CD4-positive, alpha-beta T cell (primary cell): ENCODE results near the gene DUSP2. TPM values are rescaled to one million over a fixed set of nuclear protein-coding genes. Genes with fewer than 3 reads are reported as not detected.

Experiments
- ATAC-seq: fragments of 200-7000 bp; cut with Tn5 transposase; one replicate; pipeline ENCODE4 v1.10.0; 2022; ENCODE audit warnings: mild to moderate bottlenecking; ENCODE audit not compliant: poor library complexity
- CTCF ChIA-PET: fragments of 350-600 bp; sonication (Branson Sonifier 250); formaldehyde crosslinking; loops from one replicate; lab custom pipeline; 2021; ENCODE audit warnings: antibody characterized with exemption, inconsistent platforms; lab: Charles Lee
- POLR2A ChIA-PET: fragments of 350-600 bp; sonication (Branson Sonifier 250); formaldehyde crosslinking; loops from one replicate; lab custom pipeline; 2021; ENCODE audit warnings: antibody characterized with exemption, inconsistent platforms; lab: Charles Lee
- DNase-seq, 14 experiments: peaks; one replicate each; pipeline ENCODE4 v3.0.0-alpha.2; 2013 to 2020; ENCODE audit warnings: mixed read lengths in 2 of 14
- H3K27ac ChIP-seq, 2 donors: one replicate each; pipeline versions ENCODE4 v1.5.1 to v1.7.0; 2013; ENCODE audit warnings: low read length in 2 of 2, low read depth in 1 of 2, mild to moderate bottlenecking in 1 of 2
- H3K27me3 ChIP-seq, 2 experiments: 1 replicate in 1 of 2; 2 replicates in 1 of 2; pipeline versions ENCODE4 v1.6.1 to v1.7.0; 2013; ENCODE audit warnings: low read length in 2 of 2, control low read depth in 1 of 2, mild to moderate bottlenecking in 1 of 2, moderate library complexity in 1 of 2; ENCODE audit not compliant: insufficient read depth in 2 of 2, control insufficient read depth in 1 of 2
- H3K36me3 ChIP-seq: one replicate; pipeline ENCODE4 v1.6.1; 2013; ENCODE audit warnings: low read length, control low read depth; ENCODE audit not compliant: insufficient read depth
- H3K4me1 ChIP-seq: one replicate; pipeline ENCODE4 v1.6.1; 2013; ENCODE audit warnings: low read length, control low read depth; ENCODE audit not compliant: insufficient read depth
- H3K4me3 ChIP-seq: one replicate; pipeline ENCODE4 v1.5.1; 2013; ENCODE audit warnings: mild to moderate bottlenecking, low read length, moderate library complexity
- H3K9me3 ChIP-seq, 2 experiments: 1 replicate in 1 of 2; 2 replicates in 1 of 2; pipeline versions ENCODE4 v1.6.1 to v1.7.0; 2013; ENCODE audit warnings: low read length in 2 of 2, mild to moderate bottlenecking in 2 of 2, control low read depth in 1 of 2, moderate library complexity in 1 of 2; ENCODE audit not compliant: control insufficient read depth in 1 of 2, insufficient read depth in 1 of 2
- H3K27ac Mint-ChIP-seq: one replicate; pipeline ENCODE4 v1.8.0; 2020; ENCODE audit warnings: mixed read lengths
- H3K27me3 Mint-ChIP-seq: one replicate; pipeline ENCODE4 v1.8.0; 2021; ENCODE audit warnings: mixed read lengths
- H3K36me3 Mint-ChIP-seq: one replicate; pipeline ENCODE4 v1.8.0; 2021; ENCODE audit warnings: low read depth, mixed read lengths
- H3K4me1 Mint-ChIP-seq: one replicate; pipeline ENCODE4 v1.8.0; 2021; ENCODE audit warnings: low read depth, mixed read lengths
- H3K4me3 Mint-ChIP-seq: one replicate; pipeline ENCODE4 v1.8.0; 2020; ENCODE audit warnings: mild to moderate bottlenecking, mixed read lengths
- H3K9me3 Mint-ChIP-seq: one replicate; pipeline ENCODE4 v1.8.0; 2020; ENCODE audit warnings: mixed read lengths
- intact Hi-C, 2 experiments: fragments of 100-400 bp; cut with DNase I in 1 of 2; cut with micrococcal nuclease in 1 of 2; formaldehyde crosslinking; loops; one replicate each; pipeline versions ENCODE4 v1.15.1 to v1.9.0; 2023 to 2025; cut with DNase I, micrococcal nuclease
- total RNA-seq, 174 experiments: library from RNA in 2 of 174; stranded (reverse) in 2 of 174; gene quantifications; one replicate each; pipeline ENCODE4 v1.2.3 and lab custom pipeline; 2021 to 2026
- TF ChIP-seq, protein P1 (sequence below): fragments of 200-600 bp; IDR thresholded peaks from one replicate; pipeline ENCODE4 v1.8.0; 2022; ENCODE audit warnings: antibody characterized with exemption, mild to moderate bottlenecking

DUSP2 gene
- total RNA-seq, 2 experiments from 2014 or later: 728 to 730 TPM

- ChIA-PET CTCF (interaction anchor here (15.2 kb wide), 1 partner anchor 40 kb away, joined by 229 read pairs; no protein-coding TSS in a partner anchor), POLR2A (no interaction called here)
- intact Hi-C loops: no loop called here
- H3K36me3 ChIP-seq: peaks cover 6% of the 10 kb centered on the region
- Mint-ChIP-seq H3K4me1 (peaks cover 11% of the 10 kb centered on the region), H3K9me3 (no peaks in the 10 kb centered on the region), H3K27ac (no peak overlapping the region), H3K4me3 (no peak overlapping the region), H3K36me3 (peaks cover 12% of the 10 kb centered on the region), H3K27me3 (no peaks in the 10 kb centered on the region)
- no peak overlapping the region for H3K27ac ChIP-seq
- H3K4me1 ChIP-seq: peaks cover 16% of the 10 kb centered on the region
- no peaks in the 10 kb centered on the region for H3K9me3 ChIP-seq
- ATAC-seq (no peak), DNase-seq (no peak)
- H3K4me3 ChIP-seq: no peak overlapping the region
- no peaks in the 10 kb centered on the region for H3K27me3 ChIP-seq
- TF ChIP-seq, protein P1, sequence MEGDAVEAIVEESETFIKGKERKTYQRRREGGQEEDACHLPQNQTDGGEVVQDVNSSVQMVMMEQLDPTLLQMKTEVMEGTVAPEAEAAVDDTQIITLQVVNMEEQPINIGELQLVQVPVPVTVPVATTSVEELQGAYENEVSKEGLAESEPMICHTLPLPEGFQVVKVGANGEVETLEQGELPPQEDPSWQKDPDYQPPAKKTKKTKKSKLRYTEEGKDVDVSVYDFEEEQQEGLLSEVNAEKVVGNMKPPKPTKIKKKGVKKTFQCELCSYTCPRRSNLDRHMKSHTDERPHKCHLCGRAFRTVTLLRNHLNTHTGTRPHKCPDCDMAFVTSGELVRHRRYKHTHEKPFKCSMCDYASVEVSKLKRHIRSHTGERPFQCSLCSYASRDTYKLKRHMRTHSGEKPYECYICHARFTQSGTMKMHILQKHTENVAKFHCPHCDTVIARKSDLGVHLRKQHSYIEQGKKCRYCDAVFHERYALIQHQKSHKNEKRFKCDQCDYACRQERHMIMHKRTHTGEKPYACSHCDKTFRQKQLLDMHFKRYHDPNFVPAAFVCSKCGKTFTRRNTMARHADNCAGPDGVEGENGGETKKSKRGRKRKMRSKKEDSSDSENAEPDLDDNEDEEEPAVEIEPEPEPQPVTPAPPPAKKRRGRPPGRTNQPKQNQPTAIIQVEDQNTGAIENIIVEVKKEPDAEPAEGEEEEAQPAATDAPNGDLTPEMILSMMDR: no peak
Observed at GRCh38 chr2:96135171-96135570, 10.1 kb downstream of the DUSP2 start.

GRCh38 chr2:96134421-96134820, 10.8 kb downstream of the DUSP2 start:
- Histone ChIP-seq H3K27ac (no peak overlapping the region), H3K36me3 (peaks cover 6% of the 10 kb centered on the region), H3K4me1 (peaks cover 16% of the 10 kb centered on the region), H3K9me3 (no peaks in the 10 kb centered on the region), H3K4me3 (no peak overlapping the region), H3K27me3 (no peaks in the 10 kb centered on the region)
- H3K4me3 Mint-ChIP-seq: no peak overlapping the region
- TF ChIP-seq, protein P1: no peak
- H3K4me1 Mint-ChIP-seq: peaks cover 11% of the 10 kb centered on the region
- no peak for ATAC-seq
- ChIA-PET POLR2A (no interaction called here), CTCF (no interaction called here)
- peaks cover 17% of the 10 kb centered on the region for H3K36me3 Mint-ChIP-seq
- no peaks in the 10 kb centered on the region for H3K9me3 Mint-ChIP-seq
- DNase-seq: no peak
- H3K27me3 Mint-ChIP-seq: no peaks in the 10 kb centered on the region
- no peak overlapping the region for H3K27ac Mint-ChIP-seq
- intact Hi-C loops: no loop called here

DNA sequence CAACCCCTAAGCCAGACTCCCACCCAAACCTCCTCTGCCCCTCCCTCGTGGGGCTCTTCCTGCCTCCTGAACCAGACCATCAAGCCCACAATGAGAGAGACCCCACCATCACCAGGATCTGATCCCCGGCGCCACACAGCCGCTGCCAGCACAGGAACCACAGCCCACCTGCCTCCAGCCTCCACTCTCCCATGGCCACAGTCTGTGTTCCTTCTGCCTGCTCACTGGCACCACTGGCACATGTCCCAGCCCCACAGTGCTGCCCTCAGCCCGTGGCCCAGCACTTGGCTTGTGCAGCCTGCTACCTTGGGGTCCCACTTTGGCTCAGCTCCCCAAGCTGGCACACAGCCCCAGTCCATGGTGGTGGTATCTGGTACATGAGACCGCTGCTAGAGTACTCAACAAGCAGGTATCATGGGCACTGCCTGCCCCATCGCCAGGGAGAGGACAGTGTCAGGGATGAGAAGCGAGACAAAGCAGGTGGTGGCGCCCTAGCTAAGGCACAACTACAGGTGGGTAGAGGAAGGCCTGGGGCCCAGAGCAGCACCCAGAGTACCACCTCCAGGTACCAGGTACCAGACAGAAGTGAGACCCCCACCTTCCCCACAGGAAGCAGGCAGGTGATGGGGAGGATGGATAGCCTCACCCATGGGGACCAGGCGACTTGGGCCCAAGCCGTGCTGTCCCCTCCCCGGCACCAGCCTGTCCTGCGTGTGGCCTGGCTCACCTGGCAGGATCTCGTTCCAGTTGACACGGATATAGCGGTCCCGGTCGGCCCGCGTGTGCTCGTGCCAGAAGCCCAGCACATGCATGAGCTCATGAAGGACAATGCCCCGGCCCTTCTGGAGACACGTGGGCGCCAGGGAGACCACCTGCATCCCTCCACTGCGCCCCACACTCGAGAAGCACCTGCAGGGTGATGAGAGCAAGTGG, 13.2 kb downstream of the DUSP2 start:
- TF ChIP-seq, protein P1: no peak
- POLR2A ChIA-PET: no interaction called here
- Histone ChIP-seq H3K9me3 (no peaks in the 10 kb centered on the region), H3K36me3 (peaks cover 3% of the 10 kb centered on the region), H3K4me3 (no peak overlapping the region), H3K27me3 (no peaks in the 10 kb centered on the region), H3K27ac (no peak overlapping the region), H3K4me1 (peaks cover 7% of the 10 kb centered on the region)
- CTCF ChIA-PET: interaction anchor here (1.2 kb wide), 1 partner anchor 42 kb away, joined by 5 read pairs; no protein-coding TSS in a partner anchor
- Mint-ChIP-seq H3K9me3 (no peaks in the 10 kb centered on the region), H3K4me3 (no peak overlapping the region), H3K36me3 (peaks cover 25% of the 10 kb centered on the region), H3K27me3 (no peaks in the 10 kb centered on the region), H3K27ac (no peak overlapping the region), H3K4me1 (no peaks in the 10 kb centered on the region)
- intact Hi-C loops: no loop called here
- DNase-seq: no peak
- ATAC-seq: no peak
